ENCODE measurements around the gene ZNF22.

- no peak for TF ChIP-seq CTCF (IDR thresholded peaks at IDR 0.05)
- TF ChIP-seq POLR2A (IDR thresholded peaks at IDR 0.05): no peak
- TF ChIP-seq EP300 (IDR thresholded peaks at IDR 0.05): peak in 1 of 2 donors; percentile 41
Measured at GRCh38 chr10:44972874-44973306, 27.8 kb upstream of the ZNF22 start.
